ENCODE data around the gene ABCG2. TPM values are rescaled to one million over a fixed set of nuclear protein-coding genes. Genes with fewer than 3 reads are reported as not detected.

The ABCG2 gene
- polyA plus RNA-seq, 1 of the 3 experiments (the other 2 are of a cell fraction): 0.02 TPM

GRCh38 chr4:88045021-88045420 lies 113.4 kb downstream of the ABCG2 start:
- no peaks in the 10 kb centered on the region for H3K4me1 ChIP-seq (ENCODE audit: control insufficient read depth in 1 of 2, insufficient read depth in 2 of 2, low read depth in 1 of 2, low read length in 1 of 2)
- no peaks in the 10 kb centered on the region for H3K27me3 ChIP-seq (ENCODE audit: insufficient read depth)
- H3K9ac ChIP-seq: no peak overlapping the region
- H2AFZ ChIP-seq (ENCODE audit: low read depth): no peak overlapping the region
- H3K36me3 ChIP-seq (replicated peaks in 1 of 2; ENCODE audit: control insufficient read depth in 1 of 2, insufficient read depth in 2 of 2, low read length in 1 of 2): peaks cover 81 to 83% of the 10 kb centered on the region in 2 experiments
- CTCF ChIA-PET: interaction anchor here (1.0 to 1.6 kb wide), 3 partner anchors 10 to 167 kb away, joined by 3 to 6 read pairs (median 4); no protein-coding TSS in a partner anchor
- H3K79me2 ChIP-seq (ENCODE audit: insufficient read depth): no peaks in the 10 kb centered on the region
- H3K9me2 ChIP-seq: no peaks in the 10 kb centered on the region
- no peaks in the 10 kb centered on the region for H4K20me1 ChIP-seq (ENCODE audit: insufficient read depth)
- H3K4me2 ChIP-seq: no peak overlapping the region
- no peak overlapping the region for H3K4me3 ChIP-seq (ENCODE audit: low read depth in 2 of 2, low read length in 1 of 2)
- no peak overlapping the region for H3K27ac ChIP-seq (ENCODE audit: low read depth in 2 of 2, low read length in 1 of 2)
- no peak for TF ChIP-seq RXRA (IDR thresholded peaks at IDR 0.05; ENCODE audit: borderline replicate concordance, low read depth)
- POLR2A ChIA-PET: no interaction called here
- peaks cover 5% of the 10 kb centered on the region for H3F3A ChIP-seq (replicated peaks; ENCODE audit: insufficient read depth)
- H3K9me3 ChIP-seq: no peaks in the 10 kb centered on the region
- no peak for DNase-seq

GRCh38 chr4:88043586-88044340 lies 114.7 kb downstream of the ABCG2 start:
- H3K4me2 ChIP-seq: no peak overlapping the region
- H3K9ac ChIP-seq: no peak overlapping the region
- DNase-seq: no peak
- H3K79me2 ChIP-seq (ENCODE audit: insufficient read depth): no peaks in the 10 kb centered on the region
- peaks cover 83 to 84% of the 10 kb centered on the region in 2 experiments for H3K36me3 ChIP-seq (replicated peaks in 1 of 2; ENCODE audit: control insufficient read depth in 1 of 2, insufficient read depth in 2 of 2, low read length in 1 of 2)
- no peaks in the 10 kb centered on the region for H3K9me3 ChIP-seq
- H3K4me1 ChIP-seq (ENCODE audit: control insufficient read depth in 1 of 2, insufficient read depth in 2 of 2, low read depth in 1 of 2, low read length in 1 of 2): no peaks in the 10 kb centered on the region
- no peaks in the 10 kb centered on the region for H3K9me2 ChIP-seq
- H2AFZ ChIP-seq (ENCODE audit: low read depth): no peak overlapping the region
- H4K20me1 ChIP-seq (ENCODE audit: insufficient read depth): no peaks in the 10 kb centered on the region
- POLR2A ChIA-PET: no interaction called here
- H3K4me3 ChIP-seq (ENCODE audit: low read depth in 2 of 2, low read length in 1 of 2): no peak overlapping the region
- peaks cover 5% of the 10 kb centered on the region for H3F3A ChIP-seq (replicated peaks; ENCODE audit: insufficient read depth)
- WGBS (ENCODE audit: low lambda C conversion rate): 95% methylated on average over 8 of the region's 8 CpGs
- no peak for TF ChIP-seq ZBTB33 (IDR thresholded peaks at IDR 0.05; ENCODE audit: borderline replicate concordance, low read depth)
- TF ChIP-seq FOXJ3 (CRISPR knock-in tag; IDR thresholded peaks at IDR 0.05): no peak
- no peak for TF ChIP-seq RFX5 (IDR thresholded peaks at IDR 0.05; ENCODE audit: low read length)
- TF ChIP-seq NRF1 (IDR thresholded peaks at IDR 0.05; ENCODE audit: low read depth, low read length): no peak
- no peak for TF ChIP-seq MXI1 (IDR thresholded peaks at IDR 0.05; ENCODE audit: low read depth, low read length)
- TF ChIP-seq YY1 (IDR thresholded peaks at IDR 0.05; ENCODE audit: low read depth): no peak
- TF ChIP-seq PBX3 (IDR thresholded peaks at IDR 0.05): no peak
- no peak for TF ChIP-seq FOXM1 (IDR thresholded peaks at IDR 0.05; ENCODE audit: low read depth)
- TF ChIP-seq GATA2 (CRISPR knock-in tag; IDR thresholded peaks at IDR 0.05): no peak
- no peak for TF ChIP-seq REST (IDR thresholded peaks at IDR 0.05; ENCODE audit: low read depth, low read length)
- no peak for TF ChIP-seq USF1 (IDR thresholded peaks at IDR 0.05; ENCODE audit: borderline replicate concordance, low read depth)
- TF ChIP-seq RAD21 (IDR thresholded peaks at IDR 0.05; ENCODE audit: low read length): no peak
- no peak for TF ChIP-seq JUND (IDR thresholded peaks at IDR 0.05)
- TF ChIP-seq SIN3A (IDR thresholded peaks at IDR 0.05; ENCODE audit: borderline replicate concordance, low read depth, low read length): no peak
- TF ChIP-seq USF2 (IDR thresholded peaks at IDR 0.05; ENCODE audit: borderline replicate concordance, low read depth, low read length): no peak
- TF ChIP-seq TAF1 (IDR thresholded peaks at IDR 0.05; ENCODE audit: borderline replicate concordance, low read depth, low read length): no peak
- no peak overlapping the region for H3K27ac ChIP-seq (ENCODE audit: low read depth in 2 of 2, low read length in 1 of 2)
- no peaks in the 10 kb centered on the region for H3K27me3 ChIP-seq (ENCODE audit: insufficient read depth)
- CTCF ChIA-PET: interaction anchor here (0.9 to 1.6 kb wide), 3 partner anchors 10 to 326 kb away, joined by 3 to 8 read pairs (median 4); no protein-coding TSS in a partner anchor
